Tibial nerve (tissue), 4 donors: ENCODE results near the gene ARMC8. TPM values are rescaled to one million over a fixed set of nuclear protein-coding genes. Genes with fewer than 3 reads are reported as not detected.

Experiments
- DNase-seq, 2 donors: peaks; one replicate each; pipeline ENCODE4 v3.0.0-alpha.2; 2019; ENCODE audit warnings: low spot score in 2 of 2
- H3K27ac ChIP-seq, 4 donors: fragments of 200-600 bp; sonication (generic) in 3 of 4; one replicate each; pipeline ENCODE4 v1.5.1; 2017 to 2019; ENCODE audit warnings: mild to moderate bottlenecking in 1 of 4
- H3K27me3 ChIP-seq, 2 donors: fragments of 200-600 bp; sonication (generic) in 1 of 2; one replicate each; pipeline versions ENCODE4 v1.5.1 to v1.6.0; 2017 to 2019
- H3K36me3 ChIP-seq, 3 donors: fragments of 200-600 bp; sonication (generic); one replicate each; pipeline ENCODE4 v1.5.1; 2018 to 2019
- H3K4me1 ChIP-seq, 4 donors: fragments of 200-600 bp; sonication (generic) in 3 of 4; one replicate each; pipeline ENCODE4 v1.5.1; 2017 to 2019
- H3K4me3 ChIP-seq, 4 donors: fragments of 200-600 bp; sonication (generic) in 3 of 4; one replicate each; pipeline ENCODE4 v1.5.1; 2017 to 2019; ENCODE audit warnings: mild to moderate bottlenecking in 1 of 4, moderate library complexity in 1 of 4
- H3K9me3 ChIP-seq, 4 donors: fragments of 200-600 bp; sonication (generic) in 3 of 4; one replicate each; pipeline ENCODE4 v1.5.1; 2017 to 2019
- EP300 ChIP-seq, 2 donors: sonication (generic); formaldehyde crosslinking; IDR thresholded peaks; one replicate each; pipeline ENCODE4 v1.6.1; 2017; ENCODE audit warnings: antibody characterized with exemption in 2 of 2, mild to moderate bottlenecking in 1 of 2
- POLR2A ChIP-seq, 2 donors: fragments of 450-650 bp; IDR thresholded peaks; one replicate each; pipeline ENCODE4 v1.6.1; 2017; ENCODE audit warnings: antibody characterized with exemption in 2 of 2, mild to moderate bottlenecking in 2 of 2, moderate library complexity in 2 of 2
- WGBS, 2 donors: methylation state at CpG; one replicate each; pipeline ENCODE4 v1.1.5; 2018; 5-methylcytosine and 5-hydroxymethylcytosine counted together
- total RNA-seq, 4 donors: library from RNA; depleted of rRNA; stranded (reverse); fragments of >200 nt; gene quantifications; one replicate each; pipeline ENCODE4 v1.1.0, GENCODE V29; 2016
- TF ChIP-seq, protein P1 (sequence below), 5 experiments: fragments of 200-600 bp in 3 of 5; fragments of 450-650 bp in 2 of 5; sonication (generic) in 3 of 5; IDR thresholded peaks; one replicate each; pipeline ENCODE4 v1.5.1; 2016 to 2019; ENCODE audit warnings: antibody characterized with exemption in 5 of 5, mild to moderate bottlenecking in 3 of 5, moderate library complexity in 2 of 5

The ARMC8 gene
- total RNA-seq, 4 donors from 2014 or later = 47.3 to 69.6 (median 55.7) TPM

DNA sequence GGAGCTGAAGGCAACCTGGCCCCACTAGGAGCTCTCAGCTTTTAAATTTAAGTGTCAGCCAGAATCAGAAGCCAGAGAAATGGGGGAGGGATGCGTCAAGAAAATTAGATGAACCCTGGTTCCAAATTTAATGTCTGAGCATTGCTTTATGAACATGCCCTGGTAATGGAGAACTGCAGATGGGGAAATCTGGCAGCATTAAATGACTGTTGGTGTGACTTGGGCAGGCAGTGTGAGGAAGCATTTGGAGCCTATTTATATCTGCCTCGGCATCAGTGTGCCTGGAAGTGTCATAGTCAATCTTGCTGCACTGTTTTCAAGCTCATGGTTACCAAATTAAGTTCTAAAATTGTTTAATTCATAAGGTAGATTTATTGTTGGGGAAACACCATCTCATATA lies 113.5 kb downstream of the ARMC8 start:
- H3K4me1 ChIP-seq = no peaks in the 10 kb centered on the region
- DNase-seq = no peak
- no peak overlapping the region for H3K4me3 ChIP-seq
- H3K27me3 ChIP-seq = no peaks in the 10 kb centered on the region
- no peak overlapping the region for H3K27ac ChIP-seq
- peaks cover 0 to 40% (median 0%) of the 10 kb centered on the region in 3 donors for H3K36me3 ChIP-seq
- TF ChIP-seq, protein P1, sequence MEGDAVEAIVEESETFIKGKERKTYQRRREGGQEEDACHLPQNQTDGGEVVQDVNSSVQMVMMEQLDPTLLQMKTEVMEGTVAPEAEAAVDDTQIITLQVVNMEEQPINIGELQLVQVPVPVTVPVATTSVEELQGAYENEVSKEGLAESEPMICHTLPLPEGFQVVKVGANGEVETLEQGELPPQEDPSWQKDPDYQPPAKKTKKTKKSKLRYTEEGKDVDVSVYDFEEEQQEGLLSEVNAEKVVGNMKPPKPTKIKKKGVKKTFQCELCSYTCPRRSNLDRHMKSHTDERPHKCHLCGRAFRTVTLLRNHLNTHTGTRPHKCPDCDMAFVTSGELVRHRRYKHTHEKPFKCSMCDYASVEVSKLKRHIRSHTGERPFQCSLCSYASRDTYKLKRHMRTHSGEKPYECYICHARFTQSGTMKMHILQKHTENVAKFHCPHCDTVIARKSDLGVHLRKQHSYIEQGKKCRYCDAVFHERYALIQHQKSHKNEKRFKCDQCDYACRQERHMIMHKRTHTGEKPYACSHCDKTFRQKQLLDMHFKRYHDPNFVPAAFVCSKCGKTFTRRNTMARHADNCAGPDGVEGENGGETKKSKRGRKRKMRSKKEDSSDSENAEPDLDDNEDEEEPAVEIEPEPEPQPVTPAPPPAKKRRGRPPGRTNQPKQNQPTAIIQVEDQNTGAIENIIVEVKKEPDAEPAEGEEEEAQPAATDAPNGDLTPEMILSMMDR (IDR thresholded peaks at IDR 0.05) = no peak
- no peak for TF ChIP-seq EP300 (IDR thresholded peaks at IDR 0.05)
- TF ChIP-seq POLR2A (IDR thresholded peaks at IDR 0.05) = no peak
- WGBS, 2 donors = 82 to 85% methylated on average over 2 of the region's 2 CpGs
- H3K9me3 ChIP-seq = no peaks in the 10 kb centered on the region

DNA sequence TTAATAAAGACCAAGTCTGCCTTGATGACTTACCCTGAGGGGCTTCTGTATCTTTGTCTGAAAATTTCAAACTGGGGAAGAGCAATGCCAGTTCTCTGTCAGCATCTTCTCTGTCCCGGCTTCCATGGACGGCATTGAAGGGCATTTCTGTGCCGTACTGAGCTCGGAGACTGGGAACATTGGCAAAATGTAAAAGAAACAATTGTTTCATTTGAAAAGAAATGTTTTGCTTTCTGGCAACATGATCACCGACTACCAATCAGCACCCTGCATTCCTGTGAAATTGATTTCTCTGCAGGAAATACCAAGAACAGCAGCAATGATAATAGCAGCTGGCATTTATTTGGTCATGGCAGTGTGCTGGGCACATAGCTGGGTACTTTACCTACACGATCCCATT lies 116.4 kb downstream of the ARMC8 start:
- 55 to 58% methylated on average over 6 of the region's 6 CpGs for WGBS, 2 donors
- no peaks in the 10 kb centered on the region for H3K27me3 ChIP-seq
- no peak overlapping the region for H3K27ac ChIP-seq
- TF ChIP-seq EP300 (IDR thresholded peaks at IDR 0.05) (no peak), POLR2A (IDR thresholded peaks at IDR 0.05) (no peak)
- TF ChIP-seq, protein P1 (IDR thresholded peaks at IDR 0.05) = no peak
- peaks cover 0 to 14% (median 2%) of the 10 kb centered on the region in 4 donors for H3K9me3 ChIP-seq
- H3K4me3 ChIP-seq = no peak overlapping the region
- no peak for DNase-seq
- peaks cover 0 to 12% (median 0%) of the 10 kb centered on the region in 3 donors for H3K36me3 ChIP-seq
- no peaks in the 10 kb centered on the region for H3K4me1 ChIP-seq

DNA sequence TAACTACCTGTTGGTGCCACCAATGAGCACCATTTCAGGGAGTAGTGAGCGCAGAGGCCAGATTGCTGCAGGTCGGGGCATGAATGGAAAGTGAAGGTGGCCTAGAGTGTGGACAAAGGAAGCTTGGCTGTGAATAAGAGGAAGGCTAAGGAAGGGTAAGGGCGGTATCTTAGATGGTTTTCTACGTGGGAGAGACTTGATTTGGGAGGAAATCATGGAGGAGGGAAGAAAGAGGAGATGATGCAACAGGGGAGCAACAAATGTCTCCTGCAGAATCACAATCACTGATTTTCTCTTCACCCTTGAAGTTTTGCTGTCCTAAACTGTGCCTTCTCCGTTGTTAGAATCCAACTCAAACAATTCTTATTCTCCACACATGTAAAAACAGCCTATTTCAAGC lies 120.8 kb downstream of the ARMC8 start:
- TF ChIP-seq EP300 (IDR thresholded peaks at IDR 0.05) (no peak), POLR2A (IDR thresholded peaks at IDR 0.05) (no peak)
- TF ChIP-seq, protein P1 (IDR thresholded peaks at IDR 0.05) = no peak
- Histone ChIP-seq H3K27me3 (no peaks in the 10 kb centered on the region), H3K9me3 (peaks cover 0 to 31% (median 7%) of the 10 kb centered on the region in 4 donors), H3K36me3 (no peaks in the 10 kb centered on the region), H3K4me1 (no peaks in the 10 kb centered on the region), H3K4me3 (no peak overlapping the region), H3K27ac (no peak overlapping the region)
- WGBS, 2 donors = 83 to 85% methylated on average over 5 of the region's 5 CpGs
- DNase-seq = no peak

DNA sequence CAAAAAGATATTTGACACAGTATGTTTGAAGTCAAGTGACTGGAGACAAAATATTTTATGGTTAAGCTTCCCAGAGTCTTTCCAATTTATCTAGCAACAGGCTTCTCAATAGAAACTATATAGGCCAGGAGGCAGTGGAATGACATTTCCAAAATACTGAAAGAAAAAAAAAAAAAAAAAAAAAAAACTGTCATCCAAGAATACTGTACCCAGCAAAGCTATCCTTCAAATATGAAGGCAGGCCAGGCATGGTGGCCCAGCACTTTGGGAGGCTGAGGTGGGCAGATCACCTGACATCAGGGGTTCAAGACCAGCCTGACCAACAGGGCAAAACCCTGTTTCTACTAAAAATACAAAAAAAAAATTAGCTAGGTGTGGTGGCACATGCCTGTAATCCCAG lies 121.7 kb downstream of the ARMC8 start:
- H3K27me3 ChIP-seq = no peaks in the 10 kb centered on the region
- DNase-seq = no peak
- TF ChIP-seq EP300 (IDR thresholded peaks at IDR 0.05) (no peak), POLR2A (IDR thresholded peaks at IDR 0.05) (no peak)
- TF ChIP-seq, protein P1 (IDR thresholded peaks at IDR 0.05) = no peak
- peaks cover 0 to 31% (median 7%) of the 10 kb centered on the region in 4 donors for H3K9me3 ChIP-seq
- no peaks in the 10 kb centered on the region for H3K4me1 ChIP-seq
- H3K27ac ChIP-seq = no peak overlapping the region
- H3K36me3 ChIP-seq = no peaks in the 10 kb centered on the region
- H3K4me3 ChIP-seq = no peak overlapping the region

DNA sequence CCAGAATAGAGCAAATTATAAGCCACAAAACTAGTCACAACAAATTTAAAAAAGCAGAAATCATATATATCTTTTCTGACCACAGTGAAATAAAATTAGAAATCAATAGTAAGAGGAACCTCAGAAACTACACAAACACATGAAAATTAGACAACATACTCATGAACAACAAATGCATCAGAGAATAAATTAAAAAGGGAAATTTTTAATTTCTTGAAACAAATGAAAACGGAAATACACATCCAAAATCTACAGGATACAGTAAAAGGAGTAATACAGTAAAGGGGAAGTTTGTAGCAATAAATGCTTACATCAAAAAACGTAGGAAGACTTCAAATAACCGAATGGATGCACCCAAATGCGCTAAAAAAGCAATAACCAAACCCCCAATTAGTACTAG lies 123.4 kb downstream of the ARMC8 start:
- no peak for DNase-seq
- no peak overlapping the region for H3K4me3 ChIP-seq
- no peaks in the 10 kb centered on the region for H3K36me3 ChIP-seq
- WGBS, 2 donors = 86 to 87% methylated on average over 4 of the region's 4 CpGs
- TF ChIP-seq POLR2A (IDR thresholded peaks at IDR 0.05) (no peak), EP300 (IDR thresholded peaks at IDR 0.05) (no peak)
- TF ChIP-seq, protein P1 (IDR thresholded peaks at IDR 0.05) = no peak
- peaks cover 0 to 31% (median 7%) of the 10 kb centered on the region in 4 donors for H3K9me3 ChIP-seq
- H3K27me3 ChIP-seq = no peaks in the 10 kb centered on the region
- no peaks in the 10 kb centered on the region for H3K4me1 ChIP-seq
- no peak overlapping the region for H3K27ac ChIP-seq
